WI38 (cell line): ENCODE measurements around the gene SS18.
A peak's percentile ranks its signal among the peaks of the same experiment; 100 is the strongest.

Source experiments
- H3K4me3 ChIP-seq: 2 replicates; pipeline ENCODE4 v1.5.1; 2011; ENCODE audit warnings: low read depth, mild to moderate bottlenecking, control low read depth, low read length
- TF ChIP-seq, protein P1 (sequence below): IDR thresholded peaks from 2 replicates; pipeline ENCODE4 v1.5.1; 2012; ENCODE audit warnings: low read depth, mild to moderate bottlenecking, control low read depth, low read length

Gene SS18

DNA sequence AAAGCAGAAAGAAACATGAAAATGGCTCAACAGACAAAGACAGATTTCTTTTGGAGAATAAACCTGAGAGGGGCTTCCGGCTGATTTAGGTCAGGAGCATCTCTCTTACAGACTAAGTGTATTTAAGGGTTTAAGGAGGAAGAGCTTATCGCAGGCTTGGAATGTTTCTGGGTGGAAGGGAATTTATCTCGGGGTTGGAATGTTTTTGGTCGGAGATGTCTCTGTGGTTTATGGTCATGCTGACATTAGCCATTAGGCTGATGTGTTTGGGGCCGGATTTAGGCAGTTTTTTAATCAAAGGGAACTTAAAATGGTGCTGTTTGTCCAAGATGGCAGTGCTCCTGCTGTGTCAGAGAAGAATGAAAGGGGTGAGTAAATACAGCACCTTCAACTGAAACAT lies 28.8 kb upstream of the SS18 start:
- TF ChIP-seq, protein P1, sequence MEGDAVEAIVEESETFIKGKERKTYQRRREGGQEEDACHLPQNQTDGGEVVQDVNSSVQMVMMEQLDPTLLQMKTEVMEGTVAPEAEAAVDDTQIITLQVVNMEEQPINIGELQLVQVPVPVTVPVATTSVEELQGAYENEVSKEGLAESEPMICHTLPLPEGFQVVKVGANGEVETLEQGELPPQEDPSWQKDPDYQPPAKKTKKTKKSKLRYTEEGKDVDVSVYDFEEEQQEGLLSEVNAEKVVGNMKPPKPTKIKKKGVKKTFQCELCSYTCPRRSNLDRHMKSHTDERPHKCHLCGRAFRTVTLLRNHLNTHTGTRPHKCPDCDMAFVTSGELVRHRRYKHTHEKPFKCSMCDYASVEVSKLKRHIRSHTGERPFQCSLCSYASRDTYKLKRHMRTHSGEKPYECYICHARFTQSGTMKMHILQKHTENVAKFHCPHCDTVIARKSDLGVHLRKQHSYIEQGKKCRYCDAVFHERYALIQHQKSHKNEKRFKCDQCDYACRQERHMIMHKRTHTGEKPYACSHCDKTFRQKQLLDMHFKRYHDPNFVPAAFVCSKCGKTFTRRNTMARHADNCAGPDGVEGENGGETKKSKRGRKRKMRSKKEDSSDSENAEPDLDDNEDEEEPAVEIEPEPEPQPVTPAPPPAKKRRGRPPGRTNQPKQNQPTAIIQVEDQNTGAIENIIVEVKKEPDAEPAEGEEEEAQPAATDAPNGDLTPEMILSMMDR: no peak
- no peak overlapping the region for H3K4me3 ChIP-seq

DNA sequence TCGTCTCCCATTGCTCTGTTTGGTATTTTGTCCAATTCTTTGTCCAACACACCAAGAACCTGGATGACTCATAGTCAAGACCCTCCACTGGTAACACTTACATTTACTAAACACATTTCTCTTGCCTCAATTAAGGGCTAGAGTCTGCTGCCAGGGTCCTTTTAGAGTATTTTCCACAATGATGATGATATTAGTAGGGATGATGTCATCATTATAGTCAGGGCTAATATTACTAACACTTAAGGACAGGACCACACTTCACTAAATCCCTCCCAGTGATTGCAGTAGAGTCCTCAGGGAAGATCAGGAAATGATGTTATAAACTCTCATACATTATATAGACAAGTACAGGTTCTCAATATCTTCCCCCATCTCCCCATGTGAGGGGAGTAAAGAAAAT lies 13.6 kb upstream of the SS18 start:
- no peak overlapping the region for H3K4me3 ChIP-seq
- TF ChIP-seq, protein P1: no peak

GRCh38 chr18:26103579-26103978 lies 13.2 kb upstream of the SS18 start:
- TF ChIP-seq, protein P1: no peak
- H3K4me3 ChIP-seq: no peak overlapping the region

- TF ChIP-seq, protein P1: no peak
- H3K4me3 ChIP-seq: no peak overlapping the region
These were observed 7.2 kb upstream of the SS18 start for GRCh38 chr18:26097563-26097962.

DNA sequence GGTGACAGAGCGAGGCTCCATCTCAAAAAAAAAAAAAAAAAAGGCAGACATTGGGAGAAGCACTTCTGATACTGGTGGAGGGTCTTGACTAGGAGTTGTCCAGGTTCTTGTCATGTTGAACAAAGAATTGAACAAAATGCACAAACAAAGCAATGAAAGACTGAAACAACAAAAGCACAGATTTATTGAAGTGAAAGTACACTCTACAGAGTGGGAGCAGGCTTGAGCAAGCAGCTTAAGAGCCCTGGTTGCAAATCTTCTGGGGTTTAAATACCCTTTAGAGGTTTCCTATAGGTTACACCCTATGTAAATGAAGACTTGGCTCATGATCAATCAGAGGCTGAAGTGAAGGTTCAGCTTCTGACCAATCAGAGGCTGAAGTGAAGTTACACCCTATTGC lies 6.4 kb upstream of the SS18 start:
- TF ChIP-seq, protein P1: no peak
- no peak overlapping the region for H3K4me3 ChIP-seq

DNA sequence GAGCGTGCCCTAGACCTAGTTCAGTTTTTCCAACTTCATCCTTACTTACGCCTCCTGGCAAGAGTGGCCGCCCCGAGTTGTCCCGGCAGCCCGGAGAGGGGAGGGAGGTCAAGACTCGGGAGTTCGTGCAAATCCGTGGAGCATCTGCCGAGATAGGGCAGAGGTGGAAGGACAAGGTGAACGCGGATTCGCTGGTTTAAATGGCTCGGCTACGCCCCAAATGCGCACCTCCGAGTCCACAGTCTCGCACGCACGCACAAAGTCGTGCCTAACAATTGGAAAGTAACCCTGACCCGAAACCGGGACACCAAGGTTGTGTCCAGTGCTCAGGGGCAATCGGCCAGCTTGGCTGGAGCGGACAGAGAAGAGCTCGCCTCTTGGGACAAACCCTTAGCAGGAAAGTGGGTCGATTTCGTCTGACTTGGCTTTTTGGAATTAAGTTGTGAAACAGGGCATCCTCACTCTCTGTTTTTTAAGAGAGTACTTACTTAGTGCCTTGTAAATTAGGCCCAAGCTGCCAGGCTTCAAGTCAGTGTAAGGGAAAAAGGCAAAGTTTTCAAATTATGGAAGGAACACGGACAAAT lies 726 bp upstream of the SS18 start:
- H3K4me3 ChIP-seq: peak overlapping the region; percentile 95
- TF ChIP-seq, protein P1: no peak

DNA sequence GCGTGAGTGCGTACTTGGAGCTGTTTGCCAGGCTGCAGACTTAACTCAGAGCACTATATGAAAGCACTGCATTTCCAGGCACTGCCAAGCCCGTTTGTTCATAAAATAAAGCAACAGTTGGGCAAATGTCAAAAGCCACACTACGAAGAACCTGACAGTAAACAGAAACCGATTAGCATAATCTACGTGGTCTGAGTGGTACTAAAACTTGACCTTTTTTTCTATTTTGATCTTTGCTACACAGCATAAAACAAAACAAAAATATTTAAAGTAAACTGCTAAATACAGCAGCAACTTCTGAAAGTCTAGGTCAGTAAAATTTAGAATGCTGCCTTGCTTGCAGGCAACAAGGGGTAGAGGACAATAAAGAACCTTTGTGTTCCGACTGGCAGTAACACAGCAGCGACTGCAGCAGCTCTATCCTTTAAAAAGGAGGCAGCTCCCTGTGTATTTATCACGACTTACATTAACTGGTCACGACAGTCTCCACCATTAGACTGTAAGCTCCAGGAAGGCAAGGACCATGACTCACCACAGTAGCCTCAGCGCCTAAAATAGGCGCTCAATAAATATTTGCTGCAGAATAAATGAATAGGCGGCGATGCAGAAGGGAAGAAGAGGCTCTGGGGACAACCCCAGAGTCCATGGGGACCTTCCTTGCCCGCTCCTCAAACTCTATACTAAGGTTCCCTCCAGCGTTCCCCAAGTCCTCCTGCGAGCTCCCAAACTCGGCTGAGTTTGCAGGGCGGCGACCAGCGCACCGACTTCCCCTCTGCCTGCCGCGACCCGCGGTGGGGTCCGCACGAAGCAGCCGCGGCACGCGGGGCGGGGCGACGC lies 902 bp downstream of the SS18 start:
- TF ChIP-seq, protein P1: no peak
- peak overlapping the region; percentile 95 for H3K4me3 ChIP-seq
